ENCODE results near the gene KHK.

GRCh38 chr2:27131429-27131828, 44.9 kb downstream of the KHK start:
- TF ChIP-seq TRIM28 (IDR thresholded peaks at IDR 0.05; ENCODE audit: borderline replicate concordance, low read length) (no peak), ZNF366 (tag by site-specific recombination; conservative IDR thresholded peaks at IDR 0.05) (no peak), ZNF747 (tag by site-specific recombination; IDR thresholded peaks at IDR 0.05) (no peak), ZNF274 (IDR thresholded peaks at IDR 0.05; ENCODE audit: low read length) (no peak), ZNF274 (tag by site-specific recombination; IDR thresholded peaks at IDR 0.05; ENCODE audit: borderline replicate concordance) (no peak), REST (tag by site-specific recombination; IDR thresholded peaks at IDR 0.05) (no peak), ZSCAN16 (tag by site-specific recombination; IDR thresholded peaks at IDR 0.05) (no peak)
